Nephron progenitor cell (in vitro differentiated cells): Measurements from ENCODE around the gene SMYD2.

Experiments
- DNase-seq: peaks from one replicate; pipeline ENCODE4 v3.0.0; 2021
- H3K27ac Mint-ChIP-seq: 2 replicates; pipeline ENCODE4 v1.8.0; 2021; ENCODE audit warnings: mild to moderate bottlenecking, moderate library complexity, mixed read lengths
- H3K27me3 Mint-ChIP-seq: 2 replicates; pipeline ENCODE4 v1.8.0; 2021; ENCODE audit warnings: mild to moderate bottlenecking, low read depth, mixed read lengths; ENCODE audit not compliant: poor library complexity
- H3K36me3 Mint-ChIP-seq: 2 replicates; pipeline ENCODE4 v1.8.0; 2021; ENCODE audit warnings: low read depth, mixed read lengths
- H3K4me1 Mint-ChIP-seq: 2 replicates; pipeline ENCODE4 v1.8.0; 2021; ENCODE audit warnings: mixed read lengths
- H3K4me3 Mint-ChIP-seq: 2 replicates; pipeline ENCODE4 v1.8.0; 2021; ENCODE audit warnings: mild to moderate bottlenecking, moderate library complexity, mixed read lengths
- H3K9me3 Mint-ChIP-seq: 2 replicates; pipeline ENCODE4 v1.8.0; 2021; ENCODE audit warnings: mild to moderate bottlenecking, moderate library complexity, mixed read lengths
- CTCF ChIP-seq: fragments of 200-600 bp; sonication (generic); IDR thresholded peaks from 2 replicates; pipeline ENCODE4 v1.5.0; 2021; ENCODE audit warnings: antibody characterized with exemption

The SMYD2 gene

DNA sequence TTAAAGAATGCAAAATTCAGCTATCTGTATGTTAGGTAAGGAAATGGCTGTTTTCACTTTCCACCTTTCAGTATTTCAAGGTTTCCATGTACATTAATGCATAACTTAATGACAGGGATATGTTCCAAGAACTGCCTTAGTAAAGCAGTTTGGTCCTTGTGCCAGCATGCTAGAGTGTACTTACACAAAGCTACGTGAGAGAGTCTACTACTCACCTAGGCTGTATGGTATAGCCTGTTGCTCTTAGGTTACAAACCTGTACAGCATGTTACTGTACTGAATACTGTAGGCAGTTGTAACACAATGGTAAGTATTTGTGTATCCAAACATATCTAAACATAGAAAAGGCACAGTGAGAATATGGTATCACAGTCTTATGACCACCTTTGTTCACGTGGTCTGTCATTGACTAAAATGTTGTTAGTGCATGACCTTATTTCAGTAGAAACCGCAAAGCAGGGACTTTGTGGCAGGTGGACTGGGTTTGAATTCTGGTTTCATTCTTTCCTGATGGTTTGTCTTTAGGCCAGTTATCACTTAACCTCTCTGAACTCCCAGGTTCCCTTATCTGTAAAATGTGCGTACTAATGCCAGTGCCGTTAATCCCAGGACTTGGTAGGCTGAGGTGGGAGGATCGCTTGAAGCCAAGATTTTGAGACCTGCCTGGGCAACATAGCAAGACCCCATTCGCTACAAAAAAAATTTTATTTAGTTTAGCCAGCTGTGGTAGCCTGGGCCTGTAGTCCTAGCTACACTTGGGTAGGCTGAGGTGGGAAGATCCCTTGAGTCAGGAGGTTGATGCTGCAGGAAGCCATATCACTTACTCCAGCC lies 4.9 kb downstream of the SMYD2 start:
- no peaks in the 10 kb centered on the region for H3K9me3 Mint-ChIP-seq
- peaks cover 4% of the 10 kb centered on the region for H3K27me3 Mint-ChIP-seq
- peaks cover 65% of the 10 kb centered on the region for H3K4me1 Mint-ChIP-seq
- H3K36me3 Mint-ChIP-seq, result no peaks in the 10 kb centered on the region
- H3K4me3 Mint-ChIP-seq, result no peak overlapping the region
- no peak for TF ChIP-seq CTCF
- H3K27ac Mint-ChIP-seq, result no peak overlapping the region
- DNase-seq, result no peak

- Mint-ChIP-seq H3K9me3 (no peaks in the 10 kb centered on the region), H3K27me3 (peaks cover 4% of the 10 kb centered on the region), H3K27ac (no peak overlapping the region), H3K4me1 (peaks cover 68% of the 10 kb centered on the region), H3K4me3 (no peak overlapping the region), H3K36me3 (peaks cover 9% of the 10 kb centered on the region)
- TF ChIP-seq CTCF, result no peak
- DNase-seq, result no peak
Observed at GRCh38 chr1:214287884-214288283, 6.9 kb downstream of the SMYD2 start.

GRCh38 chr1:214289574-214290272 lies 8.8 kb downstream of the SMYD2 start:
- Mint-ChIP-seq H3K36me3 (peaks cover 10% of the 10 kb centered on the region), H3K4me1 (peaks cover 66% of the 10 kb centered on the region), H3K9me3 (no peaks in the 10 kb centered on the region), H3K4me3 (peak overlapping the region; percentile 21), H3K27me3 (peaks cover 4% of the 10 kb centered on the region), H3K27ac (peak overlapping the region; percentile 59)
- no peak for TF ChIP-seq CTCF
- no peak for DNase-seq

GRCh38 chr1:214290424-214291037 lies 9.6 kb downstream of the SMYD2 start:
- H3K4me1 Mint-ChIP-seq, result peaks cover 66% of the 10 kb centered on the region
- DNase-seq, result no peak
- no peak overlapping the region for H3K4me3 Mint-ChIP-seq
- H3K9me3 Mint-ChIP-seq, result no peaks in the 10 kb centered on the region
- H3K27ac Mint-ChIP-seq, result peak overlapping the region; percentile 17
- H3K27me3 Mint-ChIP-seq, result peaks cover 4% of the 10 kb centered on the region
- TF ChIP-seq CTCF, result no peak
- H3K36me3 Mint-ChIP-seq, result peaks cover 10% of the 10 kb centered on the region

DNA sequence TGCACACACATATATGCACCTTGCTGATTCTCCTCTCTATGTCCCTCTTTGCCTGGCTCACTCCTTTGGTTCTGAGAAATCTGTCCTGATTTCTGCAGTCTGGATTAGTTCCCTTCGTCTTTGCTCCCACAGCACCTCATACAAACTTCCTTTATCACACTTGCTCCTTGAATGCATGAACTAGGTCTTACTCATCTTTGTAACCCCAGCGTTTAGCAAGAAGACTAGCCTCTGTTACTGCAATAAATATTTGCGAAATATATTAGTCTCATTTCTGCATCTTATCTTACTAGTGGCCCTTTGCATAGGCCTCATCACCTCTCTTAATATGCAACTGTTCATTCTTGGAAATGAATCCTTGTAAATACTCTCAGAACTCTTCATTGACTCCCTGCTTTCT lies 11.4 kb downstream of the SMYD2 start:
- no peak for TF ChIP-seq CTCF
- Mint-ChIP-seq H3K36me3 (peaks cover 10% of the 10 kb centered on the region), H3K9me3 (no peaks in the 10 kb centered on the region), H3K4me3 (no peak overlapping the region), H3K4me1 (peaks cover 84% of the 10 kb centered on the region), H3K27ac (peak overlapping the region; percentile 12), H3K27me3 (peaks cover 4% of the 10 kb centered on the region)
- DNase-seq, result no peak
